Ovary (tissue), 3 donors: ENCODE results near the gene KATNIP.

Experiments
- CTCF ChIP-seq, 3 donors: fragments of 450-650 bp in 2 of 3; fragments of 200-600 bp in 1 of 3; IDR thresholded peaks; one replicate each; pipeline versions ENCODE4 v1.5.1 to v1.8.0; 2016 to 2022; ENCODE audit warnings: antibody characterized with exemption in 3 of 3, mild to moderate bottlenecking in 1 of 3
- EP300 ChIP-seq: sonication (generic); formaldehyde crosslinking; IDR thresholded peaks from one replicate; pipeline ENCODE4 v1.6.1; 2017; ENCODE audit warnings: antibody characterized with exemption
- POLR2A ChIP-seq: fragments of 450-650 bp; IDR thresholded peaks from one replicate; pipeline ENCODE4 v1.6.1; 2017; ENCODE audit warnings: antibody characterized with exemption, mild to moderate bottlenecking, moderate library complexity
- donor health status: DM: no; HTN: no; CAD: no.

- TF ChIP-seq CTCF (IDR thresholded peaks at IDR 0.05), result no peak
- no peak for TF ChIP-seq EP300
- no peak for TF ChIP-seq POLR2A
Measured at GRCh38 chr16:27506771-27507170, 43.2 kb upstream of the KATNIP start.
